ENCODE data around the gene SLC28A1. TPM values are rescaled to one million over a fixed set of nuclear protein-coding genes. Genes with fewer than 3 reads are reported as not detected.

SLC28A1 gene
- total RNA-seq, 2 experiments from 2014 or later, result not detected

DNA sequence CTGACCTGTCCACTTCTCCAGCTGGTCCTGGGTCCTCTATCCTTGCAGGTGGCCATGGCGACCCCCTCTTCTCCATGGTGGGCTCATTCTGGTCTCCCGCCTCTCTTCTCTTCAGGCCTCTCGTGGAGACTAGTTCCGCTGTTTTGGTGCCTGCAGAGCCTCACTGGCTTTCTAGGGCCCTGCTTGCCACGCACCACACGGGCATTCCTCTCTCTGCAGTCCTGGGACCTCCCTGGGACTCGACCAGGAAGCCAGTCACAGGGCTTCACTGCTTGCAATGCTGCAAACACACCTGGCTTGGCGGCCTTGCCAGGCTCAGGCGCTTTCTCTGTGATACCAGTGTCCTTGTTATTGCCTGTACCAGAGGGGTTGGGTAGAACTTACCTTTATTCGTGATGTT, 9.1 kb downstream of the SLC28A1 start:
- DNase-seq, result no peak
- ATAC-seq, result no peak
- CTCF ChIA-PET, result no interaction called here
- no peaks in the 10 kb centered on the region for H3K36me3 Mint-ChIP-seq
- H3K4me1 Mint-ChIP-seq, result no peaks in the 10 kb centered on the region
- no peak overlapping the region for H3K27ac Mint-ChIP-seq
- no peaks in the 10 kb centered on the region for H3K9me3 Mint-ChIP-seq (ENCODE audit: low read depth)
- no peak overlapping the region for H3K4me3 Mint-ChIP-seq
- H3K27me3 Mint-ChIP-seq, result peaks cover 9% of the 10 kb centered on the region

- Mint-ChIP-seq H3K4me1 (no peaks in the 10 kb centered on the region), H3K27ac (no peak overlapping the region), H3K36me3 (no peaks in the 10 kb centered on the region), H3K27me3 (peaks cover 21% of the 10 kb centered on the region), H3K9me3 (ENCODE audit: low read depth) (no peaks in the 10 kb centered on the region), H3K4me3 (no peak overlapping the region)
- ATAC-seq, result no peak
- DNase-seq, result no peak
- CTCF ChIA-PET, result no interaction called here
Measured at GRCh38 chr15:84894736-84895425, 10.4 kb downstream of the SLC28A1 start.

DNA sequence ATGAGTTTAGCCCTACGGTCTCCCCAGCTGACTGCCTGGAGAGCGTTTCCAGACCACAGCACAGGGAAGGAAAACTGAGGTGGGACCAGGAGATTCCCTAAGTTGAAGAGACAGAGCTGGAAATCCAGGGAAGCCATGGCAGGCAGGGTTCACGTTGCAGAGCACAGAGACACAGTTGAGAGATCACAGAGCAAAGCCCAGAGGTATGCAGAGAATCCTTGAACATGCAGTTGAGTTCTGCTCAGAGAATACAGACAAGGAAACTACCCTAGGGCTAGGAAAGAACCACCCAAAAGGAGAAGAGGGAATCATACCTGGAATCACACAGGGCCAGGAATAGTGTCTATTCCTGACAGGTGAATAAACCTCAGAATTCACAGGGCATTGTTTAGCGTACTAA, 14.3 kb downstream of the SLC28A1 start:
- no peaks in the 10 kb centered on the region for H3K36me3 Mint-ChIP-seq
- no peaks in the 10 kb centered on the region for H3K4me1 Mint-ChIP-seq
- H3K27ac Mint-ChIP-seq, result no peak overlapping the region
- H3K27me3 Mint-ChIP-seq, result peaks cover 24% of the 10 kb centered on the region
- CTCF ChIA-PET, result no interaction called here
- no peaks in the 10 kb centered on the region for H3K9me3 Mint-ChIP-seq (ENCODE audit: low read depth)
- DNase-seq (no peak), ATAC-seq (no peak)
- no peak overlapping the region for H3K4me3 Mint-ChIP-seq

GRCh38 chr15:84899750-84900149, 15.3 kb downstream of the SLC28A1 start:
- ATAC-seq, result no peak
- DNase-seq, result no peak

DNA sequence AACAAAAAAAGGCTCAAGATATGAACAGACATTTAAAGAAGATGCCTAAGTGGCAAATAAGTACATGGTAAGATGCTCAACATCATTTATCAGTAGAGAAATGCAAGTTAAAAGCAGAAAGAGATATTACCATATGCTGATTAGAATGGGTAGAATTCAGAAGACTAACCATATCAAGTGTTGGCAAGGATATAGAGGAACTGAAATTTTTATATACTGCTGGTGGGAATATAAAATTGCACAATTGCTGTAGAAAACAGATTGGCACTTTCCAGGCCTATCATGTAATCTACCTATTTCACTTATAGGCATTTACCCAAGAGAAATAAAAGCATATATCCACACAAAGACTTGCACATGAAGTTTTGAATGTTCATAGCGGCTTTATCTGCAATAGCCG, 17.1 kb downstream of the SLC28A1 start:
- no peak overlapping the region for H3K27ac Mint-ChIP-seq
- H3K9me3 Mint-ChIP-seq (ENCODE audit: low read depth), result no peaks in the 10 kb centered on the region
- peaks cover 20% of the 10 kb centered on the region for H3K27me3 Mint-ChIP-seq
- DNase-seq (no peak), ATAC-seq (no peak)
- CTCF ChIA-PET, result interaction anchor here (0.9 kb wide), 1 partner anchor 313 kb away, joined by 3 read pairs; no protein-coding TSS in a partner anchor
- H3K36me3 Mint-ChIP-seq, result no peaks in the 10 kb centered on the region
- no peaks in the 10 kb centered on the region for H3K4me1 Mint-ChIP-seq
- H3K4me3 Mint-ChIP-seq, result no peak overlapping the region

More at GRCh38 chr15:84899750-84900149, 15.3 kb downstream of the SLC28A1 start:
- Mint-ChIP-seq H3K27me3 (peaks cover 24% of the 10 kb centered on the region), H3K4me1 (no peaks in the 10 kb centered on the region), H3K36me3 (no peaks in the 10 kb centered on the region), H3K4me3 (no peak overlapping the region), H3K9me3 (ENCODE audit: low read depth) (no peaks in the 10 kb centered on the region), H3K27ac (no peak overlapping the region)
- CTCF ChIA-PET, result no interaction called here

- Mint-ChIP-seq H3K27ac (no peak overlapping the region), H3K36me3 (no peaks in the 10 kb centered on the region), H3K27me3 (peaks cover 13% of the 10 kb centered on the region), H3K9me3 (ENCODE audit: low read depth) (no peaks in the 10 kb centered on the region), H3K4me1 (no peaks in the 10 kb centered on the region), H3K4me3 (no peak overlapping the region)
- CTCF ChIA-PET, result no interaction called here
- DNase-seq (no peak), ATAC-seq (no peak)
Measured at GRCh38 chr15:84903751-84904150, 19.3 kb downstream of the SLC28A1 start.

DNA sequence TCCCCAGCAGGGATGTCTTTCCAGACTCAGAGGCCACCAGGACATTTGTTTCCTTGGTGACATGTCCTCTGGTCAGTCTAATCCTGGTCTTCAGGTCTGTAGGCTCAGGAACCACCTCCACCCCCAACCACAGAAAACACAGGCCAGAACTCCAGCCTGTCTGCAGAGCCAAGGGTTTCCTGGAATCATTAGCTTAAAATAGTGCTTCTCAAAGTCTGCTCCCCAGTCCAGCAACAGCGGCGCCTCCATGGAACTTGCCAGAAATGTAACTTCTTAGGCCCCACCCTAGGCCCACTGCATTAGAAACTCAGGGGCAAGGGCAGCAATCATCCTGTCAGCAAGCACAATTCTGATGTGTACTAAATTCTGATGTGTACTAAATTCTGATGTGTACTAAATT, 20.0 kb downstream of the SLC28A1 start:
- ATAC-seq (no peak), DNase-seq (no peak)
- H3K27me3 Mint-ChIP-seq, result peaks cover 7% of the 10 kb centered on the region
- no peaks in the 10 kb centered on the region for H3K36me3 Mint-ChIP-seq
- CTCF ChIA-PET, result interaction anchor here (0.8 kb wide), 1 partner anchor 22 kb away, joined by 3 read pairs; no protein-coding TSS in a partner anchor
- H3K9me3 Mint-ChIP-seq (ENCODE audit: low read depth), result no peaks in the 10 kb centered on the region
- H3K4me1 Mint-ChIP-seq, result no peaks in the 10 kb centered on the region
- H3K4me3 Mint-ChIP-seq, result no peak overlapping the region
- no peak overlapping the region for H3K27ac Mint-ChIP-seq

DNA sequence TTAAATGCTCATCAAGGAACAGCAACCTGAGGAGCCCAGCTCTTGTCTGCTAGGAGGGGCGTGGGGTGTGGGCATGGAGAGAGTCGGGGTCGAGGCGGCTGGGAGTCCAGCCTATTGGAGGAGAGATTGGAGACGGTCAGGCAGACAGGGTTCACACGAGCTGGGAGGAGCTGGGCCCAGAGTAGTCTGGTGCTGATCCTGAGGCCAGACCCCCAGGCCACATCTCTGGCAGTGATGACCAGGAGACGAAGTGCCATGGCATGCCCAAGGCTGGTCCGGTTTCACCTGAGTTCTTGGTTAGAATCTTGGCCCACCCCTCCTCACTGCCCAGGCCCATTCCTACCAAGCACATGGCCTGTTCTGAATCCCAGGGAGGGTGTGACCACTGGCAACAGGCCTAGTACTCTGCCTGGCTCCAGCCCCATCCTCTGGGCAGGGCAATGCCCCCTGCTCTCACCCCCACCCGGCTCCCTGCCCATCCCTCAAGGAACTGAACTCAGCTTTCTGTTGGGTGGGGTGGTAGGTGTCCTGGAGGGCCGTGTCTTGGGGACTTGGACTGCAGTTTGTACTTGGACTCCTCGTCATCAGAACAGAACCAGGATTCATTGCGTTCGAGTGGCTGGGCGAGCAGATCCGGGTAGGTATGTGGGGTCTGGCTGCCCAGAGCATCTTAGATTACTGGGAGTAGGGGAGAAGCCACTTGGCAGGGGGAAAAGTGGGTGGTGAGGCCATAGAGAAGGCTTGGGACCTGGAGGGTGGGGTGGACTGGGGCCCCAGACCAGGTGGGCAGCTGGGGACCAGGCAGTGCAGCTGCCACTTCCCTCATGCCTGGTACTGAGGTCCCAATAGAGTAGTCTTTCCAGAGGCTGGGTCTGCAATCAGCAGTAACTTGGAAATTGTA, 20.8 kb downstream of the SLC28A1 start:
- Mint-ChIP-seq H3K4me1 (no peaks in the 10 kb centered on the region), H3K27me3 (peaks cover 3% of the 10 kb centered on the region), H3K4me3 (no peak overlapping the region), H3K9me3 (ENCODE audit: low read depth) (no peaks in the 10 kb centered on the region), H3K27ac (no peak overlapping the region), H3K36me3 (no peaks in the 10 kb centered on the region)
- no peak for ATAC-seq
- DNase-seq, result no peak
- CTCF ChIA-PET, result interaction anchor here (0.8 kb wide), 1 partner anchor 21 kb away, joined by 3 read pairs; no protein-coding TSS in a partner anchor

GRCh38 chr15:84907731-84908130, 23.3 kb downstream of the SLC28A1 start:
- no peaks in the 10 kb centered on the region for H3K9me3 Mint-ChIP-seq (ENCODE audit: low read depth)
- DNase-seq, result no peak
- no peak overlapping the region for H3K27ac Mint-ChIP-seq
- no peak for ATAC-seq
- no peaks in the 10 kb centered on the region for H3K36me3 Mint-ChIP-seq
- CTCF ChIA-PET, result no interaction called here
- peaks cover 14% of the 10 kb centered on the region for H3K4me1 Mint-ChIP-seq
- peaks cover 3% of the 10 kb centered on the region for H3K27me3 Mint-ChIP-seq
- H3K4me3 Mint-ChIP-seq, result no peak overlapping the region

DNA sequence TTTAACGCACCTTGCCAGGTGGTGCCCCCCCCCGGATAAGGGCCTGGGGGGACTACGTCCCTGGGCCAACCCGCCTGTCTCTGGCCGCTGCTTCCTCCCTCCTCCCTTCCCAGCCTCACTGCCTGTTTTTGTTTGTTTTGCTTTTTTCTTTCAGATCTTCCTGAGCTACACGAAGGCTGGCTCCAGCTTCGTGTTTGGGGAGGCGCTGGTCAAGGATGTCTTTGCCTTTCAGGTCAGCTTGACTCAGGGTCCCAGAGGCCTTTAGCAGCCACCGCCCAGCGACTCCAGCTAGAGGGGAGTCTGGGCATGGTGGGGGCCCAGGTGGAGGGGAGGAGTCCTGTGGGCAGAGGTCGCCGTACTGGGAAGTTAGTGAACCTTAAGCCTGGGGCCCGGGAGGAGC, 24.1 kb downstream of the SLC28A1 start:
- Mint-ChIP-seq H3K4me1 (peaks cover 16% of the 10 kb centered on the region), H3K36me3 (no peaks in the 10 kb centered on the region), H3K27ac (no peak overlapping the region), H3K4me3 (no peak overlapping the region), H3K9me3 (ENCODE audit: low read depth) (no peaks in the 10 kb centered on the region), H3K27me3 (no peaks in the 10 kb centered on the region)
- ATAC-seq, result no peak
- CTCF ChIA-PET, result interaction anchor here (1.5 kb wide), 1 partner anchor 20 kb away, joined by 5 read pairs; no protein-coding TSS in a partner anchor
- no peak for DNase-seq

DNA sequence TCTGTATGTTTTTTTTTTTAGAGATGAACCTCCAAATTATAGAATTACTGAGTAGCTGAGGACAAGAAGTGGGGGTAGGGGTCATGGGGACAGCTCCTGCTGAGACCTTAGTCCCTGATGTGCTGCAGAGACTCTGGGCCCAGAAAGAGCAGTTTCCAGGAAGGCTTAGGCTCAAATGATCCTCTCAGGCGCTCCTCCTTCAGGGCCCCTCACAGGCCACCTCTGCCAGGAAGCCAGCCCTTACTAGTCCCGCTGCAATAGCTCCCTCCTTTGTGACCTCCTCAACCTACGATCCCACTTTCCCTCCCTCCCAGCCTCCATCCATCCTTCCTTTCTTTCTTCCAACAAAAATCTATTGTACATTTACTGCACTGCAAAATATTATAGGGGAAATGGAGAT, 24.6 kb downstream of the SLC28A1 start:
- Mint-ChIP-seq H3K4me3 (no peak overlapping the region), H3K4me1 (peaks cover 16% of the 10 kb centered on the region), H3K36me3 (no peaks in the 10 kb centered on the region), H3K27me3 (no peaks in the 10 kb centered on the region), H3K27ac (no peak overlapping the region), H3K9me3 (ENCODE audit: low read depth) (no peaks in the 10 kb centered on the region)
- DNase-seq, result no peak
- ATAC-seq, result no peak
- CTCF ChIA-PET, result interaction anchor here (1.5 kb wide), 1 partner anchor 19 kb away, joined by 5 read pairs; no protein-coding TSS in a partner anchor

GRCh38 chr15:84909782-84910181, 25.3 kb downstream of the SLC28A1 start:
- no peaks in the 10 kb centered on the region for H3K36me3 Mint-ChIP-seq
- ATAC-seq, result no peak
- H3K4me3 Mint-ChIP-seq, result no peak overlapping the region
- DNase-seq, result no peak
- no peaks in the 10 kb centered on the region for H3K27me3 Mint-ChIP-seq
- no peak overlapping the region for H3K27ac Mint-ChIP-seq
- CTCF ChIA-PET, result interaction anchor here (1.5 kb wide), 1 partner anchor 18 kb away, joined by 5 read pairs; no protein-coding TSS in a partner anchor
- peaks cover 21% of the 10 kb centered on the region for H3K4me1 Mint-ChIP-seq
- no peaks in the 10 kb centered on the region for H3K9me3 Mint-ChIP-seq (ENCODE audit: low read depth)

GRCh38 chr15:84910928-84911623, 26.6 kb downstream of the SLC28A1 start:
- H3K4me1 Mint-ChIP-seq, result peaks cover 30% of the 10 kb centered on the region
- no peak overlapping the region for H3K4me3 Mint-ChIP-seq
- CTCF ChIA-PET, result interaction anchor here (1.1 kb wide), 1 partner anchor 17 kb away, joined by 3 read pairs; no protein-coding TSS in a partner anchor
- DNase-seq, result no peak
- no peaks in the 10 kb centered on the region for H3K36me3 Mint-ChIP-seq
- H3K27me3 Mint-ChIP-seq, result peaks cover 4% of the 10 kb centered on the region
- no peak overlapping the region for H3K27ac Mint-ChIP-seq
- ATAC-seq, result no peak
- no peaks in the 10 kb centered on the region for H3K9me3 Mint-ChIP-seq (ENCODE audit: low read depth)
